Stimulated activated CD8-positive, alpha-beta memory T cell treated with anti-CD3 and anti-CD28 coated beads, Interleukin-4, amount 100 ng/mL, for 48 hours (primary cell): ENCODE data around the gene INS.

Experiments
- DNase-seq: peaks from one replicate; pipeline ENCODE4 v3.0.0-alpha.2; 2020

The INS gene

DNA sequence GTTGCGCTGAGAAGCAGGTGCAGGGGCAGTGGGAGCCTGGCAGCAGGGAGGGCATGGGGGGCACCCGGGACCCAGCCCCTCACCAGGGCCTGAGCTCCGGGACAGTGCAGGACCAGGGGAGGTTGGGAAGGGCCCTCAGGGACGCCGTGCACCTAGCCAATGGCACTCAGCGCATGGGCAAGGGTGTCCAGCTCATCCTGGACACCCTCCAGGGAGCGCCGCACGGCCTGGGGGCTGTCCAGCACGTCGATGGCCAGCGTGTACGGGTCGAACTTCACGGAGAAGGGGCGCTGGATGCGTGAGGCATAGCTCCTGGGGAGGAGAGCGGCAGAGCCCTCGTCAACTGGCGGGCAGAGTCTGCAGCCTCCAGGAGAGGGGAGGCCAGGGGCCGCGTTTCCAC, 3.1 kb upstream of the INS start:
- DNase-seq, result no peak

DNA sequence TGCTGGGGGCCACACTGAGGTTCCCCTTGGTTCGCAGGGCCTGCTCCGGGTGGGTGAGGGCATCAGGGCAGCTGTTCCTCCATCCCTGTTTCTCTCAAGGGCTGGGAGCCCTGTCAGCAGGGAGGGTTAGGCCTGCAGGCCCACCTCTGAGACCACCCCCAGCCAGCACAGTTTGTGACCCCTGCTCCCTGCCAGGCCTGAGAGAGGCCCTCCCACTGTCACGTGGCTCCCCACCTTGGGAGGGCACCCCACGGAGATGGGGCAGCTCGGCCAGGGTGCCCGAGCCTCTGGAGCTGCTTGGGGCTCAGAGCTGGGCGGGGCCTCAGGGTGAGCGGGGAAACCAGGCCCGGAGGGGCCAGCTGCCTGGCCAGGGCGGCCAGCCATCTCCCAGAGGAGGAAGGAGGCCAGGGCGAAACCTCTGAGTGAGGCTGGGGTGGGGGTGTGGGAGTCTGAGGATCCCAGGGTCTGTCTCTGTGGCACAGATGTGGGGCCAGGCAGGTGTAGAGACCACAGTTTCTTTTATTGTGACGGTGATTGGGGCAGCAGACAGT, 2.5 kb upstream of the INS start:
- DNase-seq, result no peak

DNA sequence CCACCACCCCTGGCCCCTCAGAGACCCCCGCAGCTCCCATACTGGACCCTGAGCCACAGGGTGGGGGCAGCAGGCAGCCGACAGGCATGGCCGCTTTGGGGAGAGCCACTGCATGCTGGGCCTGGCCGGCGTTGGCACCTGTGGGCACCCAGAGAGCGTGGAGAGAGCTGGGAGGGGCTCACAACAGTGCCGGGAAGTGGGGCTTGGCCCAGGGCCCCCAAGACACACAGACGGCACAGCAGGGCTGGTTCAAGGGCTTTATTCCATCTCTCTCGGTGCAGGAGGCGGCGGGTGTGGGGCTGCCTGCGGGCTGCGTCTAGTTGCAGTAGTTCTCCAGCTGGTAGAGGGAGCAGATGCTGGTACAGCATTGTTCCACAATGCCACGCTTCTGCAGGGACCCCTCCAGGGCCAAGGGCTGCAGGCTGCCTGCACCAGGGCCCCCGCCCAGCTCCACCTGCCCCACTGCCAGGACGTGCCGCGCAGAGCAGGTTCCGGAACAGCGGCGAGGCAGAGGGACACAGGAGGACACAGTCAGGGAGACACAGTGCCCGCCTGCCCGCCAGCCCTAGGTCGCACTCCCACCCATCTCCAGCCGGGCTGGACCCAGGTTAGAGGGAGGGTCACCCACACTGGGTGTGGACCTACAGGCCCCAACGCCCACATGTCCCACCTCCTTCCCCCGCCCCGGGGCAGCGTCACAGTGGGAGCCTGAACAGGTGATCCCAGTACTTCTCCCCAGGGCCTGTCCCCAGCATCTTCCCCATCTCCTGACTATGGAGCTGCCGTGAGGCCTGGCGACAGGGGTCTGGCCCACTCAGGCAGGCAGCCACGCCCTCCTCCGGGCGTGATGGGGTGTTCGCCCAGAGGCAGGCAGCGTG, 1.2 kb downstream of the INS start:
- DNase-seq, result no peak

DNA sequence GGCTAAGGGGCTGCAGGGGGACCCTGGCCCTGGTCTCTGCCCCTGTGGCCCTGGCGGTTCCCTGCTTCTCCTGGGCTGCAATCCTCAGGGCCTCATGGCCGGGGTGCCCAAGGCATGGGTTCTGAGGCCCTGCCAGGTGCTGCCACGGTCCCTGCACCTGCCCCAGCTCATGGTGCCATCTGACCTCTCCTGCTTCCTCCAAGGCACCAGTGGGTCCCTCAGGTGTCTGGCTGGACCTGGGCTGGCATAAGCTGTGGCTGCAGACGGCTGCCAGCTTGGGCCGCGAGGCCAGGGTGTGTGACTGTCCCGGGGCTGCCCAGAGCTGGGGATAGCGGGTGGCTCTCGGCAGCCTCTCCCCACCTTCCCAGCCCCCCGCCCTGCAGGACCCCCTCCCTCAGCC, 2.0 kb downstream of the INS start:
- no peak for DNase-seq

DNA sequence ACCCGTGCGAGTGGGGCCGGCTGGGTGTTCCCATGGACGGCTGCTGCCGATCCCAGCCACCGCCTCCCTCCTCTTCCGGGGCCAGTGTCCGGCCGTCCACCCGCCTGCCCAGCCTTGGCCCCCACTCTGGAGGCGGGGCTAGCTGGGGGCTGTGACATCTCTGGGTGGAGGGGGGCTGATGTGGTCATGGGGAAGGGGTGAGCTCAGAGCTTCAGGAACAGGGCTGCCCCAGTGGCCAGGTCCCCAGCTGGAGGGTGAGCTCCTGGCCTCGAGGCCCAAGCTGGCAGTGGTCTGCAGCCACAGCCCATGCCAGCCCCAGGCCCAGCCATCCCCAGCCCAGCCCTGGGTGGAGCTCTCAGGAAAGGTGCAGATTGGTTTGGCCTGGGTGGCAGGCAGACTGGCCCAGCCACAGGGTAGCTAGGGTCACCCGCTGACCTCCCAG, 2.7 kb downstream of the INS start:
- no peak for DNase-seq

DNA sequence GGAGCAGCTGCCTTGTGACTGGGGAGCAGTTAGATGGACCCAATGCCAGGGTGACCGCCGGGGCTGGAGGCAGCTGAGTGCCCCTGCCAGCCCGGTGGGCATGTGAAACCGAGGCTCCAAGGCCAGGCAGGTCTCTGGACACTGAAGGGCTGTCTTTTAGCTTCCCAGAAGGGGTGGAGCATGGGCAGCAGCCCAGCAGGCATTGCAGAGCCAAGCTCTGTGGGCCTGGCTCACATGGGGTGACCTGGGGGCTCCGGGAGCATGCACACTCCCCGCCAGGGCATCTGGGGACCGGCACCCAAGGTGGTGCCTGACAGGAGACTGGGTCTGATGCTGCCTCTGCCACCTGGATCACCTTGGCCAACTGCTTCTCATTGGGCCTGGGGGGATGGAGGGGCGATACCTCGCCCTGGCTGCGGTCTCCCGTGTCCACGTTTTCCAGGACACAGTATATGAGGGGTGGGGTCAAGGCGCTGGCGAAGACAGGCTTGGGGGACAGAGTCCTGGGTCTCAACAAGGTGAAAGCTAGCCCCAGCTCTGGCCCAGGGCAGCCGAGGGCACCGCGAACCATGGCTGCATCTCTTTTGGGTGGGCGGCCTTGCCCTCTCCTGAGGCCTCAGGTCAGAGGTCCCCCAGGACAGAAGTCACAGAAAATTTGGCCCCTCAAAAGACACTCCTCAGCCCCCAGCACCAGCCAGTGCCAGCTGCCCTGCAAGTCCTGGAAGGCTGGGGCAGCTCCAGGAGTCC, 3.5 kb downstream of the INS start:
- no peak for DNase-seq

DNA sequence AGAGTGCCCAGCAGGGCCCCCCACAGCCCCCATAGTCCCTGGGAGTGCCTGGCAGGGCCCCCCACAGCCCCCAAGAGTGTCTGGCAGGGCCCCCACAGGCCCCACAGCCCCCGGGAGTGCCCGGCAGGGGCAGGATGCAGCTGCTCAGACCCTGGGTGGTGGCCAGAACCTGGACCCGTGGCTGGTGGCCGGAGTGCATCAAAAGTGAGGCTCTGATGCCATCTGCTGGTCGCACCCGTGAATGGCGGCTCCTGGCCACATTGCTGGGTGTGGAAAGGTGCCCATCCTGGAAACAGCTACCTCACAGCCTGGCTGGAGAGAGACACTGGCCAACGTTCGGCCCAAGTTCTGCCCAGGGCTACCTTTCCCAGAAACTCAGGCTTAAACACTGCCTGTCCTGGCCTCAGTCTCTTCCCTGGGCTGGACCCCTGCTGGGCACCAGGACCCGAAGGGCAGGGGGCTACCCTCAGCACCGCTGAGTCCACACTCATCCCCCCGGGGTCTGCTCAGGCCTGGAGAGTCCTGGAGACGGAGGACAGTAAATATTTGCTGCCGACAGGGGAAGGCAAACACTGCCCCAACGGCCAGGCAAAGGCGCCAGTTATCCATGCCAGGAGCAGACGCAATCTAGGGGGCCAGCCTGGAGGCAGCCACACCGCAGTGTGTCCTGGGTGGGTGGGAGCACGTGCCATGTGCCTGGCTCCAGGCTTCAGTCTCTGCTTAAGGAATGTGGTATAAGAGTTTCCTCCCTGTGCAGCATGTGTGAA, 4.4 kb downstream of the INS start:
- DNase-seq, result peak; percentile 85

DNA sequence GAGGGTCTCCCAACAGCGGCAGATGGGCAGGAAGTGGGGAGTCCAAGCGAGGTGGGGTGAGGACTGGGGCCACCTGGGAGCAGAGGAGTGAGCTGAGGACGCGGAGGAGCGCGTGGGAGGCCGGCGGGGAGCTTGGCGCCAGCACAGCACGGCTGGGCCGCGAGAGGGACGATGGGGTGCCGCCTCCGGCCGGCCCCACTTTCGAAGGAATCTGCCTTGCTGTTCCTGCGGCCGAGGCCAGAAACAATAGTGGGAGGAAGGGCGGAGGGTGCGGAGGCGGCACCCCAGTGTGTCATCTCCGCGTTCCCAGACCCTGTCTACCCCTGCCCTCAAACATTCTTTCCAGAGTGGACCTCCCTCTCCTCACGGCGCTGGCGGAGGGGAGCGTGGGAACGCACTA, 5.5 kb downstream of the INS start:
- DNase-seq, result no peak

DNA sequence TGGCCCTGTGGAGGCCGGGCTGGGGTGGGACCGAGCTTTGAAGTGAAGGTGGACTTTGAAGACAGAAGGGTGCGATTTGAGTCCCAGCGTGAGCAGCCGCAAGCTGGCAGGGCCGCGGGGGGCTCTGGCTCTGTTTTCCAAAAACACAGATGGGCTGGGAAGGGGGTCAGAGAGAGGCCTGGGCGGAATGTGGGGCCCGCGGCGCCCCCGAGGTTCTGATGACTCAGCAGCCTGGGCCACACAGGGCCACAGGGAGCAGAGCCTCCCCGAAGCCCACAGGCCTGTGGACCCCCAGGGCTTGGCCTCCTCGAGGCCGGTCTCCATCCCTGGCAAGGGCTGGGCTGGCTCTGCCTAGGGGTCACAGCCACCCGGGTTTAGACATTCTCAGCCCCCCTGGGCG, 6.1 kb downstream of the INS start:
- no peak for DNase-seq

DNA sequence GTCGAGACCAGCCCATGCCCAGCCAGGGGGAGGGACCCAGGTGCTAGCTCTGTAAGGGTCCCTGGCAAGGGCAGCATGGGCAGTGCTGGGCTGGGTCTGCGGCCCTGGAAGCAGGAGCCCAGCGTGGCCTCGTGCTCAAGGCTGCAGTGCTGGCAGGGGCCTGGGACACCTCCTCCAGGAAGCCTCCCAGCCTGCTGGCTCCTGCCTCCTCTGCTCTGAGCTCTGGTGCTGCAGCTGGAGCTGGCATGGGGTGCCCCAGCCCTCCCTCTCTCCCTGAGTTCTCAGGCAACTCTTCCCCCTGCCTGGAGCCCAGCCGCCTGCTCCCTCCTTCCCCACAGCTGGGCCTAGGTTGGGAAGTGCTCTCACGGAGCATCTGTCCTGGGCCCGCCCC, 6.8 kb downstream of the INS start:
- DNase-seq, result no peak

DNA sequence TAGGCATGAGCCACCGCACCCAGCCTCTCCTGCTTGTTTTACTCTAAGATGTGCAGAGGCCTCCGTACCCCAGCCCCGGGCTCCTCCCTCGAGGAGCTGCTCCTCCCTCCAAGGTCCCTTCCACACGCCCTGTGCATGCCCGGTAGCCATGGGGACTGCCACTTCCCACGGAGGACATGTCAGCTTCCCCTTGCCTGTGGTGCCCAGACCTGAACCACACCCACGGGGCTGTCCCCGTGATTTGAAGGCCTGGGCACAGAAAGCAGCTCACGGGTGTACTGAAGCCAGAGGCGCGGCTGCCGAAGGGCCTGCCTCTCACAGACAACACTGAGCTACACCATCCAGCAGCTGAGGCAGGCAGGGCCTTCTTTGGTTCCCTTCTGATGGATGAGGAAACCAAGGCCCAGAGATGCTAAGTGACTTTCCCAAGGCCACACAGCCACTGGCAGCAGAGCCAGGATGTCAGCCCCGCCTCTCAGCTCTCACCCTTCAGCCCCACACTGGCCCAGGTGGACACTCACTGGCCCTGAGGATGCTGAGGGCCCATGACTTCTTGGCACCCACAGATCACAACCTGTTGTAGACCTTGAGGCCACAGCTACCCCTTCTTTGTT, 7.3 kb downstream of the INS start:
- no peak for DNase-seq

DNA sequence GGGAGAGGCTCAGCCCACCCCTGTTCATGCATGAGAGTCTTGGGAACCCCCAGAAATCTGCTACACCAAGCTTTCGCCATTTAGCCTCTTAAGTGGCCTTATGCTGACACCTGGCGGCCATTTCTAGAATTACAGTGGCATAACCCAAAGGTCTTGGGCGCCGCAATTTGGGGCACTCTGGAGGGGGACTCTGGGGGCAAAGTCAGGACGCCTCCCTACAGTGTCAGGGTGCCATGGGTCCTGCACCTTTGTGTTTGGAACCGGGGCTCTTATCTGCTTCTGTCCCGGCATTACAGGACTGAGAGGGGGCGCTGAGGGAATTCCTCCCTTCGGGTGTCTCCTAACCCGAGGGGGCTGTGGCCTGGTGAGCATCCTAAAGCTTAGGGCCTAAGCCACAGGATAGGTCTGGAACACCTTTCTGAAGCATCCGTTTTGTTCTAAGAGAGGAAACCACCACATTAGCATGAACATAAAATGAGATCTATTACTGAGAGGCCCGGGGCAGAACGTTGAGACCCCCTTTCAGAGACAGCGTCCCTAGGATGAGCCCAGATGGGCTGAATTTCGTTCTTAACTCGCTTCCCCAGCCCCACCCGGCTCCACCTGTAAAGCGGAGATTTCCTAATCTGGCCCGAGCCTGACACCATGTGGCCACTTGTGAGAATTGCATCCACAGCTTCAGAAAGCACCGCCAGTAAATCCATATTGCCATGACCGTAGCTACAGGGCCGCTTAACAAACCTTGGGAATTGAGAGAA, 9.3 kb downstream of the INS start:
- DNase-seq, result peak; percentile 88

DNA sequence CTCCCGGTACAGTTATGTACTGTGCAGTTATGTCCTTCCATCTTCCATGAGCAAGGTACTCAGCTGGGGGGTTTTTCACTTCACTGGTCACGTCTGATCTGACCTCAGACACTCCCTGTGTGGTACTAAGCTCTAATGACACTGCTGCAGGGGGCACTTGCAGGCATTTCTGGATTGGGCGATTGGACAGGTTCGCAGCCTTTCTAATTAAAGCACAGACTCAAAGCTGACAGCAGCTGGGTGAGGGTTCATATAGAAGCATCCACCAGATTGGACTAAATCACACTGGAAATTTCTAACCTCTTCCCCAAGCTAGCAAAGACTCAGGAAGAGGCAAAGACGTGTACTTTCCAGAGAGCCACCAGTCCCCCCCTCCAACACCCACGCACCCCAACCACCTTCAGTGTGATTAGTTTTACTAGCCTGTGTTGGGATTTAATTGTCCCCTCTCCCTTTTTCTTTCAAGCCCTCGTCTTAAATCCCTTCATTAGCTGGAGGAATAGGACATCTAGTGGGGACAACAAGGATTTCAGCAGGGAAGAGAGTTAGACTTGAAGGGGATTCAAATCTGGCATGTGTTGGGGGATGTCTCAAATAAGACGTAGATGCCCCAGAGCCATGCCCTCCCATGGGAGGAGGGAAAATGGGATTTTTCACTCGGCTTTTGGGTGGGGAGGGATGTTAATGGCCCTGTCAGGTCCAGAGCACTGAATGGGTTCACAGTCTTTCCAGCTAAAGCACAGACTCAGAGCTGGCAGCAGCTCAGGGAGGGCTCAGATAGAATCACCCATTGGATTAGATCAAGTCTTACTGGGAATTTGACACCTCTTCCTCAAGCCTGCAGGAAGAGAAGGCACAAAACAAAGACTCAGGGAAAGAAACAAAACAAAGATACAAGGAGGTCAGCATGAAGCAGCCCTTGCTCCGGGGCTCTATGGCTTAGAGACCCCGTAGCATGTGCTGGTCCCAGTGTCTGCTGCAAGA, 10.9 kb downstream of the INS start:
- DNase-seq, result no peak

DNA sequence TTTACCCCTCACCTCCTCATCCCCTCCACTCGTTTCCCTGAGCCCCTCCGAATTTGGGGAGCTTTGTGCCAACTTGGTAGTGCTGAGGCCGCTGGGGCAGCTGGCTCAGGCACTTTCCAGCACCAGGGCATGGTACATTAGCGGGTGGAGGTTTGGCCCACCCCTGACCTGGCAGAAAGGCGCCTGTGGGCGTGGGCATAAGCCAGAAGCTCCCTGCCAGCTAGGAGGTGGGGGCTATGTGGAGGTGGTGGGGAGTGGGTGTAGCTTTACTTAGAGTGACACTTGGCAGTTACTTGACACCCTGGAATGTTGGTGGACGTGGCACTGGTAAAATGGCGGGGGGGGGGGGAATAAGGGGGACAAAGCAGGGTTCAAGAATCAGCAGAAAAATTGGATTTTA, 11.5 kb downstream of the INS start:
- DNase-seq, result no peak

DNA sequence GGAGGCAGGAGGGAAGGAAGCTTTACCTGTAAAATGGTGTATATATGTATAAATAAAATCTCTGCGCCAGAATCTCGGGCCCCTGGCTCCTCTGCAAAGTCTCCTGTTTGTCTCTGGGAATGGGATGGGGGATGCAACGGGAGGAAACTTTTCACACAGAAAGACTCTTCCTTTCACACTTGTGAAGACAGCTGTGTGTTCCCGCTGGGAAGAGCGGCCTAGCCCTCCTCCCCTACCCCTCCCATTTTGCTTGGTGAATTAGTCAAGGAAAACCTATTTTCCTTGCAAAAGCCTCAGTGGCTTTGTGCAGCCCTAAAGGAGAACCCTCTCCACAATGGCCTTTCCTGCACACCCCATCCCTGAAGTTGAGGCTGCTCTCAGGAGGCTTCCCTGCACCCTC, 12.4 kb downstream of the INS start:
- DNase-seq, result no peak

DNA sequence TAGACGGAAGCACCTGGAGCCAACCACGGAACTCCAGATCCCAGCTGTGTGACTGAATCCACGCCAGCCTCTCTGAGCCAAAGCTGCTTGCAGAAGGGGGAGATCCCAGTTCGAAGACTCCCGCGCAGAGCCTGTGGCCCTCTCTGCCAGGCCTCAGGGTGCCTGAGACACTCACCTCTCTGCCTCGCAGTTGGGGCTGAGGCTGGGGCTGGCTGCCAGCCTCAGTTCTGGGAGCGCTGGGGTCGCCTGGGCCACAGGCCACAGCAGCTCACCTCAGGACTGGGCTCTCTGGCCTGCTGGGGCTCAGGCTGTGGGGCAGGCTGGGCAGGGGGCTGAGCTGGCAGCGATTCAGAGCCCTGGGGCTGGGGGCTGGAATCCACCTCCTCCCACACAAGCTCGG, 13.6 kb downstream of the INS start:
- no peak for DNase-seq

DNA sequence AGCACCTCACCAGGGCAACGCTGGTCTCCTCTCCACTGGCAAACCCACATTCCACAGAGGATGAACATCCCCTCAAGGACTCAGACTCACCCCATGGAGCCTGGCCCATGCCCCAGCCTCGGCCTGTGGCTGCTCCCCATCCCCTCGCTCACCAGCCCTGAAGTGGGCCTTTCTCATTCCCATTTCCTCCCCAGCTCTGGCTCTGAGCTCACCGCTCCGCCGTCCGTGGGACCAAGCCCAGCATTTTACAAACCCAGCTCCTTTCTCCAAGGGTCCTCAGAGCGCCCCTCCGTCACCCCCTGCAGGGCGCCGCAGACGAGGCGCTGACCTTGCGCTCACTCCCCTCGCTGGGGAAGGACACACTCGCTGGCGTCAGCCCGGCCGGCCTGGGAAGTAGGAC, 15.0 kb downstream of the INS start:
- no peak for DNase-seq

DNA sequence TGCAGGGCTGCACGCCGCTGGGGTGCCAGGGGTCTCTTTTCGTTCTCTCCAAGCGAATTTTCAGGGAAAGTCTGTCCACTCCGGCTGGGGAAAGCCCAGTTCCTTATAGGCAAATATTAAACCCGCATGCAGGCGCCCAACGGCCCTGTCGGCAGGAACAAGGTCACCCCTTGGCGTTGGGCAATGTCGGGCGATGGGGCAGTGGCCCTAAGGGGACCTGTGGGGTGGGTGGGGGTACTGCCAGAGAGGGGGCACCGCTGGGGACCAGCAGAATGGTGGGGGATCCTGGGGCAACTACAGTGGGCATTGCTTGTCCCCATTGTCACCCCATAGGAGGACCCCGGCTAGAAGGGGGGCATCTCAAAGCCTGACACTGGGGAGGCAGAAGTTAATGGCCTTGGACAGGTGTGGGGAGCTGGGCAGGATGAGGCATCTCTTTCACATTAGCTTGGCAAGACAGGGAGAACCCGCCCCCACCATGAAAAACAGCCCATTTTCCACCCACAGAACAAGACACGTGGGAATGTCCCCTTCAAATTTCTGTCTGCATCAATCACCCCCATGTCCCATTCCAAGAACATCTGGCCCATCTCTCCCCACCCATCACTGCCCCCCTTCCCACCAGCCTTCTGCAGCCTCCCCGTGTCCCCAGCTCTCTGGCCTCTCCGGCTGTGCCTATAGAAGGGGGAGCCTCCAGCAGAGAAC, 16.3 kb downstream of the INS start:
- no peak for DNase-seq

DNA sequence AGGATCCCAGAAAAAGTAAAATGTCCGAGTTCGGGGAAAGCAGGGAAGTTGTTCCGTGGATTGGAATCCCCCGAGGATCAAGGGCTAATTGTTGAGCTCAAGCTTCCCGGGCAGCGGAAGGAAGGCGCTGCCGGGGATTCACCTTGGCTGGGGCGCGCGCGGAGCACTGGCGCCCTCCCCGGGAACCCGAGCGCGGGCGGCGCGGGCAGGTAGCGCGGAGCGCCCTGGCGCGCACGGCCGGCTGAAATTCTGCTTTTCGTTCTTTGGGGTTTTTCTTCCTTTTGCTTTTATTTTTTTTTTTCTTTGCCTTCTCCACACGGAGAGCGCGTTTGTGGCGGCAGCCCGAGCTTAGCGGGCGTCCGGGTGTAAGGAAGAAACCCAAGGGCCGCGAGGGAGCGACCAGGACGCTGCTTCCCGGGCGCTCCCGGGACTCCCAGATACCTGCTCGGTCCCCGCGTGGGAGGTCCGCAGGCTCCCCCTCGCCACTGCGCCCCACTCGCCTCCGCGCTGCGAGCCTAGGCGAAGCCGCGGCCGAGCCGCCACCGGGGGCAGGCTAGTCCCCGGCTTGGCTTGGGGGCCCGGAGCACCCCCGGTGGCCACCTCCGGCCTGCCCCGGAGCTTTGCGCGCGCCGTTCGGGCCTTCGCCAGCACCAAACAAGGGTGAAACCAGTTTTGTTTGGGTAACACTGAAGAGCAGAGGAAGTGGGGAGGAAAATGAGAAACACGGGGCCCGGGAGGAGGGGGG, 17.0 kb downstream of the INS start:
- no peak for DNase-seq

DNA sequence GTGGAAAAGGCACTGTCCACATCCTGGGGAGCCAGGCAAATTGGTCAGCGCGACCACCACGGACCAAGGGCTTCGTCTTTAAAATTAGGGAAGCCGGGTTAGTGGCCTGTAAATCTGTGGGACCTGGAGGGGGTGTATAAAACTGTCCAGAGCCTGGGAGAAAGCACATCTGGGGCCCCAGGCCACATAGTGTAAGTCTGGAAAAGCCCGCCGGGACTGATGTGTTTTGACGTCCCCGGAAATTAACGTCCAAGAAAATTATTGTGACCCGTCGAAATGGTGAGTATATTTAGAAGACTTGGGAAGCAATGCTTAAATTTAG, 17.6 kb downstream of the INS start:
- no peak for DNase-seq
